IgD-negative memory B cell (primary cell): ENCODE data around the gene CELSR1. TPM values are rescaled to one million over a fixed set of nuclear protein-coding genes. Genes with fewer than 3 reads are reported as not detected.
"Not testable (repeated sequence)": the region's sequence is repeated elsewhere in the genome, so short reads cannot be mapped to it uniquely, and the experiment has no call there.

Experiments
- H3K27ac Mint-ChIP-seq, 3 donors: one replicate each; pipeline ENCODE4 v1.8.0; 2020 to 2022; ENCODE audit warnings: mild to moderate bottlenecking in 3 of 3, mixed read lengths in 3 of 3, moderate library complexity in 1 of 3
- H3K27me3 Mint-ChIP-seq: one replicate; pipeline ENCODE4 v1.8.0; 2021; ENCODE audit warnings: mixed read lengths
- H3K36me3 Mint-ChIP-seq: one replicate; pipeline ENCODE4 v1.8.0; 2020; ENCODE audit warnings: mild to moderate bottlenecking, mixed read lengths
- H3K4me1 Mint-ChIP-seq, 3 donors: one replicate each; pipeline ENCODE4 v1.8.0; 2020 to 2022; ENCODE audit warnings: mixed read lengths in 3 of 3, mild to moderate bottlenecking in 1 of 3
- H3K4me3 Mint-ChIP-seq, 4 donors: one replicate each; pipeline ENCODE4 v1.8.0; 2020 to 2022; ENCODE audit warnings: mild to moderate bottlenecking in 4 of 4, mixed read lengths in 4 of 4, moderate library complexity in 3 of 4
- H3K9me3 Mint-ChIP-seq, 3 donors: one replicate each; pipeline ENCODE4 v1.8.0; 2020 to 2021; ENCODE audit warnings: mixed read lengths in 3 of 3, mild to moderate bottlenecking in 1 of 3
- polyA plus RNA-seq: library from polyadenylated mRNA; unstranded; fragments of 300-500 nt; fragmentation: Illumina TruSeq; gene quantifications from one replicate; pipeline ENCODE4 v1.2.3, GENCODE V29; 2021

CELSR1 gene
- polyA plus RNA-seq, 1 donor from 2014 or later: 5.2 TPM

- Mint-ChIP-seq H3K27me3 (no peaks in the 10 kb centered on the region), H3K4me1 (no peaks in the 10 kb centered on the region), H3K27ac (no peak overlapping the region), H3K4me3 (no peak overlapping the region), H3K9me3 (no peaks in the 10 kb centered on the region), H3K36me3 (peaks cover 3% of the 10 kb centered on the region)
Observed at GRCh38 chr22:46397514-46397913, 139.9 kb downstream of the CELSR1 start.

- not testable (repeated sequence) for H3K27ac Mint-ChIP-seq, H3K4me1 Mint-ChIP-seq, H3K36me3 Mint-ChIP-seq, H3K4me3 Mint-ChIP-seq, H3K9me3 Mint-ChIP-seq, H3K27me3 Mint-ChIP-seq
Observed at GRCh38 chr22:46397049-46397448, 140.4 kb downstream of the CELSR1 start.

DNA sequence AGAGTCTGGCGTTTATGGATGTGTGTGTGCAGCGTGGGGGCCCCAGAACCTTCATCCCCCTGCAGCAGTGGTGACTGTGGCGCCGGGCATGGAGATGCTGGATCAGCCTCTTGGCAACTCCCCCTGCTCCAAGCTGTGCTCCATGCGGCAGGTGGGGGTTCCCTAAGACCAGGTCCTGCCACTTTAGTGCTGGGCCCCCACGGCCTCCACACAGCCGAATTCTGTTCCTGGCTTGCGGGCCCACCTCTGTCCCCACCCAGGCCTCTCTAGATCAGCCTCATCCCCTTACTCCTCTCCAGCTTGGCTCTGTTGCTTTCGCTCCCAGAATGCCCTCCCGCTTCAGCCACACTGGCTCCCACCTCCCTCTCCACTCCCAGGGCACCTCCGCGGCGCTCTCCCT, 142.3 kb downstream of the CELSR1 start:
- H3K4me1 Mint-ChIP-seq: no peaks in the 10 kb centered on the region
- no peak overlapping the region for H3K4me3 Mint-ChIP-seq
- no peaks in the 10 kb centered on the region for H3K27me3 Mint-ChIP-seq
- no peaks in the 10 kb centered on the region for H3K36me3 Mint-ChIP-seq
- no peaks in the 10 kb centered on the region for H3K9me3 Mint-ChIP-seq
- H3K27ac Mint-ChIP-seq: no peak overlapping the region

- no peaks in the 10 kb centered on the region for H3K36me3 Mint-ChIP-seq
Observed at GRCh38 chr22:46394622-46395021, 142.8 kb downstream of the CELSR1 start.

GRCh38 chr22:46393873-46394272, 143.5 kb downstream of the CELSR1 start:
- Mint-ChIP-seq H3K4me1 (peaks cover 0 to 2% (median 0%) of the 10 kb centered on the region in 3 donors), H3K36me3 (no peaks in the 10 kb centered on the region), H3K27ac (no peak overlapping the region), H3K9me3 (no peaks in the 10 kb centered on the region), H3K27me3 (no peaks in the 10 kb centered on the region), H3K4me3 (no peak overlapping the region)

More at GRCh38 chr22:46394622-46395021, 142.8 kb downstream of the CELSR1 start:
- H3K9me3 Mint-ChIP-seq: no peaks in the 10 kb centered on the region
- H3K4me3 Mint-ChIP-seq: no peak overlapping the region
- peaks cover 0 to 2% (median 0%) of the 10 kb centered on the region in 3 donors for H3K4me1 Mint-ChIP-seq
- no peak overlapping the region for H3K27ac Mint-ChIP-seq
- no peaks in the 10 kb centered on the region for H3K27me3 Mint-ChIP-seq

GRCh38 chr22:46392137-46392844, 145.1 kb downstream of the CELSR1 start:
- Mint-ChIP-seq H3K27ac (no peak overlapping the region), H3K4me1 (peaks cover 0 to 2% (median 0%) of the 10 kb centered on the region in 3 donors), H3K27me3 (no peaks in the 10 kb centered on the region), H3K36me3 (no peaks in the 10 kb centered on the region), H3K9me3 (no peaks in the 10 kb centered on the region), H3K4me3 (peak overlapping the region in 1 of 4 donors; percentile 54)

DNA sequence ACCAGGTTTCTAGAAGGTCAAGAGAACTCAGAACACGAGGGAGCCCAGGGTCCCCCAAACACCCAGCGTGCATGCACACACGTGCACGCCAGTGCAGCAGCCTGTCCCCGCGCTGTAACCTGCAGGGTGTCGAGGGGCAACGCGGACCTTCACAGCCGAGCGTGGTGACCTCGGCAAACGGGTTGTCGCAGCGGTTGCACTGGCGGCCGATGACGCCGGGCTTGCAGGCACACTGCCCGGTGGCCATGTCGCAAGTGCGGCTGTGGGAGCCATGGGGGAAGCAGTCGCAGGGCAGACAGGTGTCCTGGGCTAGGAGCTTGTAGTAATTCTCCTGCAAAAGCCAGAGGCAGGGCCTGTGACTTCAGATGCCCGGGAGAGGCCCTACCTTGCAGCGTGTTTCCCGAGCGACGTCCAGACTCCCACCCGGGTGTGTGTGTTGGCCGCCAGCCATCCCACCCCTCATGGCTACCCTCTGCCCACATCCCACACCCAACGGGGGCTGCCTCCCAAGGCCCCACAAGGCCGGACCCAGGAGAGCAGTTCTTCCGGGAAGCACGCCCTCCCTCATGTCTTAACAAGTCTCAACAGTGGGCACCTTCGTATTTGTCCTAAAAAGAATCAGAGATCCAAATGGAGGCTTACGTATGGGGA, 145.8 kb downstream of the CELSR1 start:
- Mint-ChIP-seq H3K27me3 (no peaks in the 10 kb centered on the region), H3K4me3 (no peak overlapping the region), H3K9me3 (no peaks in the 10 kb centered on the region), H3K36me3 (no peaks in the 10 kb centered on the region), H3K4me1 (peaks cover 0 to 2% (median 0%) of the 10 kb centered on the region in 3 donors), H3K27ac (no peak overlapping the region)

DNA sequence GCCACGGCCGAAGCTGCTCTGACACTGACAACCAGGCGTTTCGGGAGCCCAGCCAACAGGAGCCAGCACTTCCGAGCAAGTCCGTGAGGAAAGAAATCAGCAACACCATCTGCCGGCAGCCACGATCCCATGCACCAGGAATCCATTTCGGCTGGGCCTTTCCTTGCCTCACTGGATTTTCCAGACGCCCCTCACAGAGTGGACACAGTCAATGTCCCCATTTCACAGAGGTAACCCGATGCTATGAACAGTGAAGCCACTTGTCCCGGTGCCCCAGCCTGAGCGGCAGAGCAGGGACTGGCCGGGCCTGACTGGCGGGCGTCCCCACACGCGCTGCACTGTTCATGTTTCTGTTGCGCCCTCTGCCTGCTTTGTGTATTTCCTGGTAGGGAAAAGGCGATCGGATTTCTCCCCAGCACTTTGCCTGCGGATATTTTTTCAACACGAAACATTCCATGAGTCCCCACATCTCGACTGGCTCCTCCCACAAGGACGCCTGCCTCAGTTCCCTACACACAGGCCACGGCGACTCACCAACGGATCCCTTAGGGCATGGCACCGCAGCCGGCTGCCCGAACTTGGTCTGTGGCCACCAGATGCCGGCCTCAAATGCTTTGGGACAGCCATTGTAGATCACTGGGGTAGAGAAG, 146.6 kb downstream of the CELSR1 start:
- H3K36me3 Mint-ChIP-seq: no peaks in the 10 kb centered on the region
- no peaks in the 10 kb centered on the region for H3K9me3 Mint-ChIP-seq
- peaks cover 0 to 2% (median 0%) of the 10 kb centered on the region in 3 donors for H3K4me1 Mint-ChIP-seq
- H3K4me3 Mint-ChIP-seq: no peak overlapping the region
- H3K27me3 Mint-ChIP-seq: no peaks in the 10 kb centered on the region
- H3K27ac Mint-ChIP-seq: peak overlapping the region in 1 of 3 donors; percentile 81

GRCh38 chr22:46390105-46390651, 147.2 kb downstream of the CELSR1 start:
- Mint-ChIP-seq H3K9me3 (no peaks in the 10 kb centered on the region), H3K36me3 (no peaks in the 10 kb centered on the region), H3K27me3 (no peaks in the 10 kb centered on the region), H3K4me1 (peaks cover 0 to 2% (median 0%) of the 10 kb centered on the region in 3 donors), H3K4me3 (no peak overlapping the region), H3K27ac (peak overlapping the region in 1 of 3 donors; percentile 81)

DNA sequence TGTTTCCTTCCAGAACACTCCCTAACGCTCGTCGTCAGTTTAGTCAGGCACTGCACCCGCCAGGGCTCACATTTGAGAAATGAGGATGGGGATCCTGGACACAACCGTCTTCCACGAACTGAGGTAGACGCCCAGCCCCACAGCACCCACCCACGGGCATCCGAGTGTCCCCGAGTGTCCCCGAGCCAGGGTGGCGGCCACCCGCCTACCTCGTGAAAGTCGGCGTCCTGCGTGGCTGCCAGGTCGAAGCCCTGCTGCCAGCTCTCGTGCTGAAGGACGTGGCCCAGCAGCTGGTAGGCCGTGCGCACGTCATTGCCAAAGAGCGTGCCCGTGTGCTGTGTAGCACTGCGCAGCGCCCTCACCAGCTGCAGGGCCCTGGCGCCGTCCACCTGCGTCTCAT, 148.3 kb downstream of the CELSR1 start:
- peaks cover 0 to 2% (median 0%) of the 10 kb centered on the region in 3 donors for H3K4me1 Mint-ChIP-seq
- H3K4me3 Mint-ChIP-seq: no peak overlapping the region
- H3K9me3 Mint-ChIP-seq: no peaks in the 10 kb centered on the region
- no peak overlapping the region for H3K27ac Mint-ChIP-seq
- H3K27me3 Mint-ChIP-seq: no peaks in the 10 kb centered on the region
- H3K36me3 Mint-ChIP-seq: no peaks in the 10 kb centered on the region

DNA sequence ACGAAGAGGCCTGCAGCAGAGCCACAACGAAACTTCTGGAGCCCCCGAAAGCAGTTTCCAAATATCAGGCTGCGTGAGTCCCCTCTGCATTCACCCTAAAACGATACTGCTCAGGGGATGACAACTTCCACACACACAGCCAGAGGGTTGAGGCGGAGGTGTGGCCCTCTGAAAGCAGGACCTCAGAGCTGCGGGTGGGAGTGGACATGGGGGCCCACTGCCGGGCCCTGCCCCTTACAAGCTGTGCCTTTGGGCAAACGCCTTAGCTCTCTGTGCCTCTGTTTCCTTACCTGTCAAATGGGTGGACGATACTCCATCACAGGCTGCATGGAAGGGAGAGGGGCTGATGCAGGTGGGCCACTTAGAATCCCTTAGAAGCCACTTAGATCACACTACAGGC, 148.8 kb downstream of the CELSR1 start:
- Mint-ChIP-seq H3K4me3 (no peak overlapping the region), H3K36me3 (no peaks in the 10 kb centered on the region), H3K9me3 (no peaks in the 10 kb centered on the region), H3K4me1 (peaks cover 0 to 2% (median 0%) of the 10 kb centered on the region in 3 donors), H3K27me3 (no peaks in the 10 kb centered on the region), H3K27ac (no peak overlapping the region)

DNA sequence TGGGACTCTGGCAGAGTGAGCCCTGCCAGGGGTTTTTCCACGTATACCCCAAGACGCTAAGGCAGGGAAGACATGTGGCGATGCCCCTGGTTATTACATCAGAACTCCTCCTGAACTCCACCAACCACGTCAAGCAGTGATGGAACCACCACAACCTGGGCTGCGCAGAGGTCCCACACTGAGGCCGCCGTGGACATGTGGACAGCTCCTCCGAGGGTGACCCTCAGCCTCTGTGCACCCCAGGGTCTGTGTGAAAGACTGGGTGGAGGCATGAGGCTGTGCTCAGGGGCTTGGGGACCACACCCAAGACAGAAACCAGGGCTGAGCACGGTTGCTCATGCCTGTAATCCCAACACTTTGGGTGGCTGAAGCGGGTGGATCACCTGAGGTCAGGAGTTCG, 149.7 kb downstream of the CELSR1 start:
- peaks cover 0 to 2% (median 0%) of the 10 kb centered on the region in 3 donors for H3K9me3 Mint-ChIP-seq
- H3K4me1 Mint-ChIP-seq: peaks cover 0 to 2% (median 0%) of the 10 kb centered on the region in 3 donors
- H3K36me3 Mint-ChIP-seq: peaks cover 4% of the 10 kb centered on the region
- H3K27ac Mint-ChIP-seq: no peak overlapping the region
- H3K27me3 Mint-ChIP-seq: no peaks in the 10 kb centered on the region
- H3K4me3 Mint-ChIP-seq: no peak overlapping the region

GRCh38 chr22:46386312-46386711, 151.1 kb downstream of the CELSR1 start:
- Mint-ChIP-seq H3K27me3 (no peaks in the 10 kb centered on the region), H3K4me1 (peaks cover 0 to 2% (median 0%) of the 10 kb centered on the region in 3 donors), H3K4me3 (no peak overlapping the region), H3K36me3 (peaks cover 9% of the 10 kb centered on the region), H3K27ac (no peak overlapping the region), H3K9me3 (peaks cover 0 to 5% (median 0%) of the 10 kb centered on the region in 3 donors)

DNA sequence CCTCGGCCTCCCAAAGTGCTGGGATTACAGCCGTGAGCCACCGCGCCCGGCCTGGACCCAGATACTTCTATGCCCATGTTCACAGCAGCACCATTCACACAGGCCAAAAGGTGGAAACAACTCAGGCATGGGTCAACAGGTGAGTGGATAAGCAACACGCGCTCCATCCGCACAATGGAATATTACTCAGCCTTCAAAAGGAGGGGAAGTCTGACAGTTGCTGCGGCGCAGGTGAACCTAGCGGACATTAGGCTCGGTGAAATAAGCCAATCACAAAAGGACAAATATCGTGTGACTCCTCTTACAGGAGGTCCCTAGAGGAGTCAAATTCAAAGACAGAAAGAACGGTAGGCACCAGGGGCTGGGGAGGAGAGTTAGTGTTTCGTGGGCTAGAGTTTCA, 154.9 kb downstream of the CELSR1 start:
- peak overlapping the region in 1 of 3 donors; percentile 39 for H3K27ac Mint-ChIP-seq

GRCh38 chr22:46381731-46382130, 155.7 kb downstream of the CELSR1 start:
- no peak overlapping the region for H3K4me3 Mint-ChIP-seq
- H3K9me3 Mint-ChIP-seq: peaks cover 0 to 5% (median under 1%) of the 10 kb centered on the region in 3 donors
- H3K27ac Mint-ChIP-seq: no peak overlapping the region
- H3K4me1 Mint-ChIP-seq: no peaks in the 10 kb centered on the region
- H3K36me3 Mint-ChIP-seq: peaks cover 14% of the 10 kb centered on the region
- H3K27me3 Mint-ChIP-seq: no peaks in the 10 kb centered on the region

More for the DNA sequence above, 154.9 kb downstream of the CELSR1 start:
- H3K4me3 Mint-ChIP-seq: peak overlapping the region in 1 of 4 donors; percentile 20
- no peaks in the 10 kb centered on the region for H3K27me3 Mint-ChIP-seq
- peaks cover 11% of the 10 kb centered on the region for H3K36me3 Mint-ChIP-seq
- no peaks in the 10 kb centered on the region for H3K4me1 Mint-ChIP-seq
- peaks cover 0 to 5% (median 0%) of the 10 kb centered on the region in 3 donors for H3K9me3 Mint-ChIP-seq
